Gastrocnemius medialis (tissue), 4 donors: Measurements from ENCODE around the gene NOXO1. TPM values are rescaled to one million over a fixed set of nuclear protein-coding genes. Genes with fewer than 3 reads are reported as not detected.

Experiments used
- ATAC-seq, 2 donors: fragments of 150-250 bp; one replicate each; pipeline ENCODE4 v1.9.1; 2016
- DNase-seq, 2 donors: peaks; one replicate each; pipeline ENCODE4 v3.0.0-alpha.2; 2019
- H3K27ac ChIP-seq, 4 donors: fragments of 200-600 bp; sonication (generic); 1 replicate in 1 of 4; 2 replicates in 3 of 4; pipeline ENCODE4 v1.5.1; 2016 to 2018; ENCODE audit warnings: mild to moderate bottlenecking in 2 of 4, moderate library complexity in 1 of 4
- H3K27me3 ChIP-seq, 3 donors: fragments of 200-600 bp; sonication (generic) in 2 of 3; 1 replicate in 1 of 3; 2 replicates in 2 of 3; pipeline versions ENCODE4 v1.5.1 to v1.6.0; 2016 to 2019; ENCODE audit warnings: mild to moderate bottlenecking in 1 of 3, moderate library complexity in 1 of 3
- H3K36me3 ChIP-seq, 2 donors: fragments of 200-600 bp; sonication (generic) in 1 of 2; one replicate each; pipeline ENCODE4 v1.5.1; 2017 to 2018
- H3K4me1 ChIP-seq, 2 donors: fragments of 200-600 bp; sonication (generic) in 1 of 2; one replicate each; pipeline ENCODE4 v1.5.1; 2016 to 2017; ENCODE audit warnings: mild to moderate bottlenecking in 2 of 2
- H3K4me3 ChIP-seq, 4 donors: fragments of 200-600 bp; sonication (generic) in 3 of 4; 1 replicate in 1 of 4; 2 replicates in 3 of 4; pipeline ENCODE4 v1.5.1; 2016 to 2019; ENCODE audit warnings: mild to moderate bottlenecking in 2 of 4
- H3K9me3 ChIP-seq, 3 donors: fragments of 200-600 bp; sonication (generic) in 2 of 3; 1 replicate in 1 of 3; 2 replicates in 2 of 3; pipeline ENCODE4 v1.5.1; 2016 to 2019
- CTCF ChIP-seq, 5 experiments: fragments of 450-650 bp in 3 of 5; fragments of 200-600 bp in 2 of 5; sonication (generic) in 2 of 5; IDR thresholded peaks in 4 of 5; conservative IDR thresholded peaks in 1 of 5; 1 replicate in 4 of 5; 2 replicates in 1 of 5; pipeline ENCODE4 v1.5.1; 2016 to 2019; ENCODE audit warnings: antibody characterized with exemption in 5 of 5, mild to moderate bottlenecking in 3 of 5, moderate library complexity in 3 of 5
- POLR2A ChIP-seq, 2 donors: fragments of 450-650 bp; IDR thresholded peaks; one replicate each; pipeline ENCODE4 v1.6.1; 2017; ENCODE audit warnings: antibody characterized with exemption in 2 of 2, mild to moderate bottlenecking in 2 of 2, moderate library complexity in 2 of 2
- in situ Hi-C, 4 donors: fragments of 200-750 bp; cut with MboI; loops; one replicate each; pipeline versions ENCODE4 v1.15.0 to v1.8.0; 2017; ENCODE audit warnings: low sequenced_read_pairs in 4 of 4
- intact Hi-C: fragments of 100-400 bp; cut with DNase I; formaldehyde crosslinking; loops from one replicate; pipeline ENCODE4 v1.15.1; 2023; ENCODE audit warnings: low total_unique reads
- total RNA-seq, 4 donors: library from RNA; depleted of rRNA; stranded (reverse); fragments of >200 nt; gene quantifications; one replicate each; pipeline versions ENCODE4 v1.1.0 to v1.2.3, GENCODE V29; 2016

NOXO1 gene
- total RNA-seq, 4 donors from 2014 or later, result 0.33 to 0.46 TPM; not detected in 2

DNA sequence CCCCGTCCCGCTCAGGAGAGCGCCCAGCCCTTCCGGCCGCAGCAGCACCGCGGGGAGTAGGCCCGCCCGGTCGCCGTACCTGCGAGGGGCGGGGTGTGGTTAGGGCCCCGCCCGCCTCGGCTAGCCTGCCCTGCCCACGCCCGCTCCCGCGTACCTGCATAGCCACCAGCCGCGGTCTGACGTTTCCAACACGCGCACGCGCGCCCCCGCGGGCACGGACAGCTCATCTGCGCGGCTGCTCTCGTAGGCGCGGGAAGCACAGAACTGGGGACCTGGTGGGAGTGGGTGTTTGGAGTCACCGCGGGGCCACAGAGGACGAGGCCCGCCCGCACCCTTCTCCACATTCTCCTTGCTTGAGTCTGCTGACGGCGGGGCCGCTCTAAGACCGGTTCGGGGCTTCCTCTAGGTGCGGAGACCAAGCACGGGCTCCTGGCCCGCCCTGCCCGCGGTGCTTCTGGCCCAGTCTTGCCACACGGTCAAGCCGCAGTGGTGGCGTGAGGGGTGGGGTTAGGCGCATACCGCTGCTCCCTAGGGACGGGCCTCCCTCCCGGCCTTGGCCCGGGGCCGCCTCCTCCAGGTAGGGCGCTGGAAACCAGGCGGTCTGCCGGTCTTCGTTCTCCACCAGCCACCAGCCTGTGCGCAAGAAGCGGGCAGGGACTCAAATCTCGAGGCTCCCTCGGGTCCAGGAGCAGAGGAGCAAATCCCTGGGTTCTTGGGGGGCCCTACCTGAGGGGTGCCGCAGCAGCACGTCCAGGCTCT lies 1.8 kb downstream of the NOXO1 start:
- DNase-seq (no peak), ATAC-seq (no peak)
- TF ChIP-seq CTCF (IDR thresholded peaks at IDR 0.05 in 4 of 5, conservative IDR thresholded peaks at IDR 0.05 in 1 of 5) (no peak), POLR2A (IDR thresholded peaks at IDR 0.05) (no peak)
- H3K27me3 ChIP-seq, result no peaks in the 10 kb centered on the region
- no peak overlapping the region for H3K27ac ChIP-seq
- peaks cover 7 to 13% of the 10 kb centered on the region in 2 donors for H3K4me1 ChIP-seq
- peaks cover 0 to 44% of the 10 kb centered on the region in 2 donors for H3K36me3 ChIP-seq
- in situ Hi-C loops, result no loop called here
- H3K4me3 ChIP-seq, result no peak overlapping the region
- intact Hi-C loops, result loop anchor here (10.0 kb wide), 1 partner anchor 365 kb away; the partner anchor contains the start of genes CRAMP1 and IFT140
- no peaks in the 10 kb centered on the region for H3K9me3 ChIP-seq

GRCh38 chr16:1978476-1979120 lies 2.7 kb downstream of the NOXO1 start:
- peaks cover 7 to 11% of the 10 kb centered on the region in 2 donors for H3K4me1 ChIP-seq
- H3K27me3 ChIP-seq, result no peaks in the 10 kb centered on the region
- H3K4me3 ChIP-seq, result no peak overlapping the region

DNA sequence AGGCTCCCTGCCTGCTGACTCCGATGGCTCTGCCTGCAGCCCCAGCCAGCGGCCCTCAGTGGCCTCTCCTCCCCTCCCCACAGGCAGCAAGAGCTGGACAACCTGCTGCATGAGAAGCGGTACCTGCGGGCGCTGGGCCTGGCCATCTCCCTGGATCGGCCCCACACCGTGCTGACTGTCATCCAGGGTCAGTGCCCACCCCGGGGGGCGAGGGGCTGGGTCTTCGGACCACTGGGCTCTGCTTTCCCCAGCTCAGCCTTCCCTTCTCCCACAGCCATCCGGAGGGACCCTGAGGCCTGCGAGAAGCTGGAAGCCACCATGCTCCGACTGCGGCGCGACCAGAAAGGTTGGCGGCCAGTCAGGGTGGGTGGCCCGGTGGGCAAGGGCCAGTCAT lies 3.4 kb downstream of the NOXO1 start:
- TF ChIP-seq CTCF (IDR thresholded peaks at IDR 0.05 in 4 of 5, conservative IDR thresholded peaks at IDR 0.05 in 1 of 5) (no peak), POLR2A (IDR thresholded peaks at IDR 0.05) (no peak)
- ATAC-seq (no peak), DNase-seq (no peak)
- Histone ChIP-seq H3K9me3 (no peaks in the 10 kb centered on the region), H3K27ac (no peak overlapping the region), H3K36me3 (peaks cover 0 to 48% of the 10 kb centered on the region in 2 donors), H3K4me1 (peaks cover 5 to 18% of the 10 kb centered on the region in 2 donors), H3K4me3 (no peak overlapping the region), H3K27me3 (no peaks in the 10 kb centered on the region)
- intact Hi-C loops, result no loop called here
- in situ Hi-C loops, result no loop called here

More at GRCh38 chr16:1978476-1979120, 2.7 kb downstream of the NOXO1 start:
- DNase-seq (no peak), ATAC-seq (no peak)
- TF ChIP-seq POLR2A (IDR thresholded peaks at IDR 0.05) (no peak), CTCF (IDR thresholded peaks at IDR 0.05 in 4 of 5, conservative IDR thresholded peaks at IDR 0.05 in 1 of 5) (no peak)
- intact Hi-C loops (no loop called here), in situ Hi-C loops (no loop called here)
- H3K36me3 ChIP-seq, result peaks cover 0 to 48% of the 10 kb centered on the region in 2 donors
- H3K27ac ChIP-seq, result no peak overlapping the region
- no peaks in the 10 kb centered on the region for H3K9me3 ChIP-seq

GRCh38 chr16:1976951-1977874 lies 4.1 kb downstream of the NOXO1 start:
- ATAC-seq, result no peak

More at GRCh38 chr16:1976951-1977874, 4.1 kb downstream of the NOXO1 start:
- no peak for DNase-seq
- Histone ChIP-seq H3K36me3 (peaks cover 0 to 48% of the 10 kb centered on the region in 2 donors), H3K4me1 (peaks cover 8 to 24% of the 10 kb centered on the region in 2 donors), H3K4me3 (no peak overlapping the region), H3K27ac (no peak overlapping the region), H3K9me3 (no peaks in the 10 kb centered on the region), H3K27me3 (no peaks in the 10 kb centered on the region)
- in situ Hi-C loops (no loop called here), intact Hi-C loops (no loop called here)
- TF ChIP-seq POLR2A (IDR thresholded peaks at IDR 0.05) (no peak), CTCF (IDR thresholded peaks at IDR 0.05 in 4 of 5, conservative IDR thresholded peaks at IDR 0.05 in 1 of 5) (no peak)
